MG63 (cell line): ENCODE results near the gene IFNA17. TPM values are rescaled to one million over a fixed set of nuclear protein-coding genes. Genes with fewer than 3 reads are reported as not detected.

Source experiments
- total RNA-seq: library from RNA; depleted of rRNA; stranded (reverse); fragments of >200 nt; shearing (Covaris generic); gene quantifications from 2 replicates; pipeline ENCODE4 v1.2.3, GENCODE V29; 2014; ENCODE audit warnings: low replicate concordance; rRNA removed

Gene IFNA17
- total RNA-seq, 1 experiment from 2014 or later: not detected

Other genes starting within 250 kb of the IFNA17 start
- 3.8 and 6.7 TPM in 2 replicates for gene HACD4, start 196.6 kb downstream of the IFNA17 start, total RNA-seq
- 0.81 and 4.1 TPM in 2 replicates for gene IFNB1, start 150.3 kb downstream of the IFNA17 start, total RNA-seq
- not detected in 2 replicates for gene IFNW1, start 86.4 kb downstream of the IFNA17 start, total RNA-seq
- gene IFNA21, start 61.6 kb downstream of the IFNA17 start, total RNA-seq: not detected in 2 replicates
- not detected in 2 replicates for gene IFNA4, start 40.6 kb downstream of the IFNA17 start, total RNA-seq
- gene IFNA7, start 26.0 kb downstream of the IFNA17 start, total RNA-seq: not detected in 2 replicates
- gene IFNA10, start 21.1 kb downstream of the IFNA17 start, total RNA-seq: not detected in 2 replicates
- gene IFNA16, start 10.9 kb downstream of the IFNA17 start, total RNA-seq: not detected in 2 replicates
- gene IFNA14, start 11.8 kb upstream of the IFNA17 start, total RNA-seq: not detected in 2 replicates
- not detected in 2 replicates for gene IFNA5, start 77.1 kb upstream of the IFNA17 start, total RNA-seq
- gene KLHL9, start 107.2 kb upstream of the IFNA17 start, total RNA-seq: 46.6 and 58.6 TPM in 2 replicates
- gene IFNA6, start 122.7 kb upstream of the IFNA17 start, total RNA-seq: not detected in 2 replicates
- not detected in 2 replicates for gene IFNA13, start 139.8 kb upstream of the IFNA17 start, total RNA-seq
- not detected in 2 replicates for gene IFNA2, start 157.2 kb upstream of the IFNA17 start, total RNA-seq
- not detected in 2 replicates for gene IFNA8, start 180.9 kb upstream of the IFNA17 start, total RNA-seq
- gene IFNA1, start 212.2 kb upstream of the IFNA17 start, total RNA-seq: not detected in 2 replicates